ENCODE results near the gene TIGD3.

GRCh38 chr11:65309006-65309405 lies 45.5 kb upstream of the TIGD3 start:
- no peak for TF ChIP-seq POLR2A (IDR thresholded peaks at IDR 0.05)
- no peak for TF ChIP-seq CTCF (IDR thresholded peaks at IDR 0.05)
